ENCODE measurements around the gene EYS. TPM values are rescaled to one million over a fixed set of nuclear protein-coding genes. Genes with fewer than 3 reads are reported as not detected.

The EYS gene
- total RNA-seq, 2 experiments from 2014 or later = not detected

GRCh38 chr6:64902596-64902995 lies 804.4 kb downstream of the EYS start:
- no peak overlapping the region for H3K27ac Mint-ChIP-seq
- Histone ChIP-seq H3K36me3 (ENCODE audit: insufficient read depth, low read length) (no peaks in the 10 kb centered on the region), H3K4me3 (ENCODE audit: low read length) (no peak overlapping the region), H3K27me3 (ENCODE audit: control insufficient read depth in 1 of 2, insufficient read depth in 2 of 2, low read length in 2 of 2) (no peaks in the 10 kb centered on the region), H3K9me3 (ENCODE audit: control insufficient read depth in 1 of 2, insufficient read depth in 1 of 2, low read length in 2 of 2) (no peaks in the 10 kb centered on the region), H3K27ac (ENCODE audit: low read depth in 1 of 2, low read length in 2 of 2) (no peak overlapping the region), H3K4me1 (ENCODE audit: insufficient read depth, low read length) (no peaks in the 10 kb centered on the region)
- peaks cover 12% of the 10 kb centered on the region for H3K9me3 Mint-ChIP-seq
- DNase-seq (no peak), ATAC-seq (ENCODE audit: poor library complexity) (no peak)
- ChIA-PET CTCF (no interaction called here), POLR2A (no interaction called here)
- H3K36me3 Mint-ChIP-seq (ENCODE audit: low read depth) = no peaks in the 10 kb centered on the region
- H3K4me3 Mint-ChIP-seq = no peak overlapping the region
- intact Hi-C loops (cut with DNase I, micrococcal nuclease) = no loop called here
- TF ChIP-seq, protein P1, sequence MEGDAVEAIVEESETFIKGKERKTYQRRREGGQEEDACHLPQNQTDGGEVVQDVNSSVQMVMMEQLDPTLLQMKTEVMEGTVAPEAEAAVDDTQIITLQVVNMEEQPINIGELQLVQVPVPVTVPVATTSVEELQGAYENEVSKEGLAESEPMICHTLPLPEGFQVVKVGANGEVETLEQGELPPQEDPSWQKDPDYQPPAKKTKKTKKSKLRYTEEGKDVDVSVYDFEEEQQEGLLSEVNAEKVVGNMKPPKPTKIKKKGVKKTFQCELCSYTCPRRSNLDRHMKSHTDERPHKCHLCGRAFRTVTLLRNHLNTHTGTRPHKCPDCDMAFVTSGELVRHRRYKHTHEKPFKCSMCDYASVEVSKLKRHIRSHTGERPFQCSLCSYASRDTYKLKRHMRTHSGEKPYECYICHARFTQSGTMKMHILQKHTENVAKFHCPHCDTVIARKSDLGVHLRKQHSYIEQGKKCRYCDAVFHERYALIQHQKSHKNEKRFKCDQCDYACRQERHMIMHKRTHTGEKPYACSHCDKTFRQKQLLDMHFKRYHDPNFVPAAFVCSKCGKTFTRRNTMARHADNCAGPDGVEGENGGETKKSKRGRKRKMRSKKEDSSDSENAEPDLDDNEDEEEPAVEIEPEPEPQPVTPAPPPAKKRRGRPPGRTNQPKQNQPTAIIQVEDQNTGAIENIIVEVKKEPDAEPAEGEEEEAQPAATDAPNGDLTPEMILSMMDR (IDR thresholded peaks at IDR 0.05) = no peak
- no peaks in the 10 kb centered on the region for H3K4me1 Mint-ChIP-seq (ENCODE audit: low read depth)
- no peaks in the 10 kb centered on the region for H3K27me3 Mint-ChIP-seq

- TF ChIP-seq, protein P1 (IDR thresholded peaks at IDR 0.05) = no peak
- Mint-ChIP-seq H3K9me3 (peaks cover 14% of the 10 kb centered on the region), H3K36me3 (ENCODE audit: low read depth) (no peaks in the 10 kb centered on the region), H3K27me3 (no peaks in the 10 kb centered on the region), H3K27ac (no peak overlapping the region), H3K4me3 (no peak overlapping the region), H3K4me1 (ENCODE audit: low read depth) (no peaks in the 10 kb centered on the region)
- Histone ChIP-seq H3K4me1 (ENCODE audit: insufficient read depth, low read length) (no peaks in the 10 kb centered on the region), H3K27me3 (ENCODE audit: control insufficient read depth in 1 of 2, insufficient read depth in 2 of 2, low read length in 2 of 2) (no peaks in the 10 kb centered on the region), H3K9me3 (ENCODE audit: control insufficient read depth in 1 of 2, insufficient read depth in 1 of 2, low read length in 2 of 2) (peaks cover 0 to 9% of the 10 kb centered on the region in 2 experiments), H3K27ac (ENCODE audit: low read depth in 1 of 2, low read length in 2 of 2) (no peak overlapping the region), H3K4me3 (ENCODE audit: low read length) (no peak overlapping the region), H3K36me3 (ENCODE audit: insufficient read depth, low read length) (no peaks in the 10 kb centered on the region)
- ATAC-seq (ENCODE audit: poor library complexity) (no peak), DNase-seq (no peak)
- ChIA-PET POLR2A (no interaction called here), CTCF (no interaction called here)
- intact Hi-C loops (cut with DNase I, micrococcal nuclease) = no loop called here
Measured at GRCh38 chr6:64896939-64897338, 810.1 kb downstream of the EYS start.

GRCh38 chr6:64895945-64896344 lies 811.1 kb downstream of the EYS start:
- H3K27ac Mint-ChIP-seq = no peak overlapping the region
- H3K36me3 ChIP-seq (ENCODE audit: insufficient read depth, low read length) = no peaks in the 10 kb centered on the region
- H3K27ac ChIP-seq (ENCODE audit: low read depth in 1 of 2, low read length in 2 of 2) = no peak overlapping the region
- POLR2A ChIA-PET = no interaction called here
- intact Hi-C loops (cut with DNase I, micrococcal nuclease) = no loop called here
- no peak overlapping the region for H3K4me3 Mint-ChIP-seq
- TF ChIP-seq, protein P1 (IDR thresholded peaks at IDR 0.05) = no peak
- peaks cover 14% of the 10 kb centered on the region for H3K9me3 Mint-ChIP-seq
- no peaks in the 10 kb centered on the region for H3K36me3 Mint-ChIP-seq (ENCODE audit: low read depth)
- no peak for DNase-seq
- no peak overlapping the region for H3K4me3 ChIP-seq (ENCODE audit: low read length)
- H3K4me1 ChIP-seq (ENCODE audit: insufficient read depth, low read length) = no peaks in the 10 kb centered on the region
- no peak for ATAC-seq (ENCODE audit: poor library complexity)
- H3K4me1 Mint-ChIP-seq (ENCODE audit: low read depth) = no peaks in the 10 kb centered on the region
- no peaks in the 10 kb centered on the region for H3K27me3 Mint-ChIP-seq
- peaks cover 0 to 9% of the 10 kb centered on the region in 2 experiments for H3K9me3 ChIP-seq (ENCODE audit: control insufficient read depth in 1 of 2, insufficient read depth in 1 of 2, low read length in 2 of 2)
- no peaks in the 10 kb centered on the region for H3K27me3 ChIP-seq (ENCODE audit: control insufficient read depth in 1 of 2, insufficient read depth in 2 of 2, low read length in 2 of 2)
- CTCF ChIA-PET = no interaction called here
